ENCODE data around the gene PTPRN2. TPM values are rescaled to one million over a fixed set of nuclear protein-coding genes. Genes with fewer than 3 reads are reported as not detected.

Gene PTPRN2
- total and polyA plus RNA-seq, 2 experiments from 2014 or later = 0.28 TPM; not detected in 1

GRCh38 chr7:157637216-157637949 lies 950.2 kb downstream of the PTPRN2 start:
- DNase-seq (ENCODE audit: low read depth in 1 of 2, low spot score in 1 of 2) = no peak
- Histone ChIP-seq H3K9me3 (ENCODE audit: low read depth) (no peaks in the 10 kb centered on the region), H3K27ac (no peak overlapping the region), H3K4me3 (no peak overlapping the region), H3K4me1 (ENCODE audit: low read depth) (no peaks in the 10 kb centered on the region), H3K27me3 (peaks cover 5% of the 10 kb centered on the region), H3K36me3 (no peaks in the 10 kb centered on the region)
- no peak for TF ChIP-seq CTCF (IDR thresholded peaks at IDR 0.05; ENCODE audit: low read depth, low read length)

GRCh38 chr7:157635669-157636068 lies 952.0 kb downstream of the PTPRN2 start:
- no peak for TF ChIP-seq CTCF (IDR thresholded peaks at IDR 0.05; ENCODE audit: low read depth, low read length)
- Histone ChIP-seq H3K4me1 (ENCODE audit: low read depth) (no peaks in the 10 kb centered on the region), H3K36me3 (no peaks in the 10 kb centered on the region), H3K27ac (no peak overlapping the region), H3K9me3 (ENCODE audit: low read depth) (no peaks in the 10 kb centered on the region), H3K27me3 (peaks cover 5% of the 10 kb centered on the region), H3K4me3 (no peak overlapping the region)
- DNase-seq (ENCODE audit: low read depth in 1 of 2, low spot score in 1 of 2) = no peak

GRCh38 chr7:157635148-157635500 lies 952.5 kb downstream of the PTPRN2 start:
- H3K27me3 ChIP-seq = peaks cover 5% of the 10 kb centered on the region
- no peaks in the 10 kb centered on the region for H3K4me1 ChIP-seq (ENCODE audit: low read depth)
- TF ChIP-seq CTCF (IDR thresholded peaks at IDR 0.05; ENCODE audit: low read depth, low read length) = no peak
- no peak for DNase-seq (ENCODE audit: low read depth in 1 of 2, low spot score in 1 of 2)
- H3K9me3 ChIP-seq (ENCODE audit: low read depth) = no peaks in the 10 kb centered on the region
- H3K4me3 ChIP-seq = no peak overlapping the region
- no peak overlapping the region for H3K27ac ChIP-seq
- H3K36me3 ChIP-seq = no peaks in the 10 kb centered on the region

GRCh38 chr7:157634401-157635147 lies 953.0 kb downstream of the PTPRN2 start:
- Histone ChIP-seq H3K36me3 (no peaks in the 10 kb centered on the region), H3K4me3 (no peak overlapping the region), H3K4me1 (ENCODE audit: low read depth) (no peaks in the 10 kb centered on the region), H3K27ac (no peak overlapping the region), H3K9me3 (ENCODE audit: low read depth) (no peaks in the 10 kb centered on the region), H3K27me3 (peaks cover 5% of the 10 kb centered on the region)
- TF ChIP-seq CTCF (IDR thresholded peaks at IDR 0.05; ENCODE audit: low read depth, low read length) = no peak
- DNase-seq (ENCODE audit: low read depth in 1 of 2, low spot score in 1 of 2) = no peak

GRCh38 chr7:157633465-157634185 lies 954.0 kb downstream of the PTPRN2 start:
- TF ChIP-seq CTCF (IDR thresholded peaks at IDR 0.05; ENCODE audit: low read depth, low read length) = no peak
- Histone ChIP-seq H3K36me3 (no peaks in the 10 kb centered on the region), H3K9me3 (ENCODE audit: low read depth) (no peaks in the 10 kb centered on the region), H3K4me3 (no peak overlapping the region), H3K27me3 (peaks cover 5% of the 10 kb centered on the region), H3K4me1 (ENCODE audit: low read depth) (no peaks in the 10 kb centered on the region), H3K27ac (no peak overlapping the region)
- no peak for DNase-seq (ENCODE audit: low read depth in 1 of 2, low spot score in 1 of 2)

Data from cardiac muscle cell (in vitro differentiated cells and primary cell).